Neutrophil (primary cell): ENCODE data around the gene TAB2.

ENCODE experiments used
- H3K27ac ChIP-seq: fragments of 200-600 bp; sonication (generic); 2 replicates; pipeline ENCODE4 v1.5.1; 2016; ENCODE audit warnings: mild to moderate bottlenecking, moderate library complexity
- H3K27me3 ChIP-seq: fragments of 200-600 bp; sonication (generic); 2 replicates; pipeline ENCODE4 v1.6.0; 2016; ENCODE audit warnings: mild to moderate bottlenecking
- H3K36me3 ChIP-seq: fragments of 200-600 bp; sonication (generic); 2 replicates; pipeline ENCODE4 v1.5.1; 2017
- H3K4me1 ChIP-seq, 2 experiments: fragments of 200-600 bp in 1 of 2; sonication (generic) in 1 of 2; 1 replicate in 1 of 2; 2 replicates in 1 of 2; pipeline versions ENCODE4 v1.5.1 to v1.6.1; 2013 to 2016; ENCODE audit warnings: low read depth in 1 of 2, low read length in 1 of 2, mild to moderate bottlenecking in 1 of 2, moderate library complexity in 1 of 2; ENCODE audit not compliant: control insufficient read depth in 1 of 2, insufficient read depth in 1 of 2
- H3K4me3 ChIP-seq, 2 experiments: fragments of 200-600 bp in 1 of 2; sonication (generic) in 1 of 2; 1 replicate in 1 of 2; 2 replicates in 1 of 2; pipeline ENCODE4 v1.5.1; 2013 to 2016; ENCODE audit warnings: low read depth in 1 of 2, low read length in 1 of 2, mild to moderate bottlenecking in 1 of 2, moderate library complexity in 1 of 2
- H3K9me3 ChIP-seq: fragments of 200-600 bp; sonication (generic); 2 replicates; pipeline ENCODE4 v1.5.1; 2016
- CTCF ChIP-seq: fragments of 200-600 bp; sonication (generic); IDR thresholded peaks from 2 replicates; pipeline ENCODE4 v1.5.1; 2016; ENCODE audit warnings: antibody characterized with exemption

Gene TAB2

GRCh38 chr6:149433881-149434280, 116.4 kb downstream of the TAB2 start:
- Histone ChIP-seq H3K36me3 (no peaks in the 10 kb centered on the region), H3K27me3 (no peaks in the 10 kb centered on the region), H3K4me3 (no peak overlapping the region), H3K4me1 (peaks cover 0 to 4% of the 10 kb centered on the region in 2 experiments), H3K9me3 (no peaks in the 10 kb centered on the region), H3K27ac (no peak overlapping the region)
- TF ChIP-seq CTCF: no peak

GRCh38 chr6:149435919-149436586, 118.5 kb downstream of the TAB2 start:
- no peaks in the 10 kb centered on the region for H3K9me3 ChIP-seq
- no peak for TF ChIP-seq CTCF
- H3K27me3 ChIP-seq: no peaks in the 10 kb centered on the region
- no peaks in the 10 kb centered on the region for H3K36me3 ChIP-seq
- no peak overlapping the region for H3K27ac ChIP-seq
- peaks cover 0 to 4% of the 10 kb centered on the region in 2 experiments for H3K4me1 ChIP-seq
- H3K4me3 ChIP-seq: no peak overlapping the region

GRCh38 chr6:149436647-149437046, 119.1 kb downstream of the TAB2 start:
- Histone ChIP-seq H3K4me3 (no peak overlapping the region), H3K9me3 (no peaks in the 10 kb centered on the region), H3K4me1 (peaks cover 0 to 4% of the 10 kb centered on the region in 2 experiments), H3K27me3 (no peaks in the 10 kb centered on the region), H3K36me3 (no peaks in the 10 kb centered on the region), H3K27ac (no peak overlapping the region)
- no peak for TF ChIP-seq CTCF

- Histone ChIP-seq H3K9me3 (no peaks in the 10 kb centered on the region), H3K36me3 (no peaks in the 10 kb centered on the region), H3K4me1 (no peaks in the 10 kb centered on the region), H3K27ac (no peak overlapping the region), H3K4me3 (no peak overlapping the region), H3K27me3 (no peaks in the 10 kb centered on the region)
- no peak for TF ChIP-seq CTCF
Observed at GRCh38 chr6:149437212-149437611, 119.7 kb downstream of the TAB2 start.

- no peaks in the 10 kb centered on the region for H3K4me1 ChIP-seq
- no peaks in the 10 kb centered on the region for H3K9me3 ChIP-seq
- H3K36me3 ChIP-seq: no peaks in the 10 kb centered on the region
- H3K27me3 ChIP-seq: no peaks in the 10 kb centered on the region
- TF ChIP-seq CTCF: no peak
- H3K4me3 ChIP-seq: no peak overlapping the region
- no peak overlapping the region for H3K27ac ChIP-seq
Observed at GRCh38 chr6:149438855-149439254, 121.3 kb downstream of the TAB2 start.
